Measurements from ENCODE around the gene MDN1.
"Not testable (repeated sequence)": the region's sequence is repeated elsewhere in the genome, so short reads cannot be mapped to it uniquely, and the experiment has no call there.

The MDN1 gene

DNA sequence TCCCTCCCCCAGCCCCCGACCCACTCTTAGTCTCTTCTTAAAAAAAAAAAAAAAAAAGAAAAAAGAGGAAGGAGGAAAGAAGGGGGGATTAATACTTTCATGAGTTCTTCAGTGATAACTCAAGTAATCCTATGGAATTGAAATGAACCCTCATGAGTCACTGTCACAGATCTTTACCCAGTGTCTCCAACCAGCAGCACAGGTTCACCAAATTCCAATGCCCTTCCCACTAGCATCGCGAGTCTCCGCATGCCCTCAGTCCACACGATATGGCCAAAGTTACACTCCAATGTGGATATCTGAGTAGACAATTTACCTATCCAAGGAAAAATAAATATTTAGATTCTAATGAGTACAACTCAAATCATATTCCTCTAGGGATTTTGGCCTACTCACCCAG is 74.5 kb downstream of the MDN1 start:
- Histone ChIP-seq H3K4me3 (ENCODE audit: low read depth in 1 of 5, low read length in 5 of 5) (no peak overlapping the region), H3K27me3 (ENCODE audit: control insufficient read depth in 5 of 5, insufficient read depth in 4 of 5, low read length in 5 of 5) (no peaks in the 10 kb centered on the region), H3K36me3 (ENCODE audit: control insufficient read depth in 5 of 5, insufficient read depth in 5 of 5, low read length in 5 of 5) (peaks cover 34 to 78% (median 59%) of the 10 kb centered on the region in 5 donors), H3K4me1 (ENCODE audit: control insufficient read depth in 5 of 5, insufficient read depth in 5 of 5, low read length in 5 of 5) (no peaks in the 10 kb centered on the region), H3K9me3 (ENCODE audit: control insufficient read depth in 5 of 5, low read length in 5 of 5) (no peaks in the 10 kb centered on the region), H3K27ac (ENCODE audit: low read depth, low read length) (no peak overlapping the region), H3K9ac (ENCODE audit: low read length in 5 of 5) (no peak overlapping the region)

DNA sequence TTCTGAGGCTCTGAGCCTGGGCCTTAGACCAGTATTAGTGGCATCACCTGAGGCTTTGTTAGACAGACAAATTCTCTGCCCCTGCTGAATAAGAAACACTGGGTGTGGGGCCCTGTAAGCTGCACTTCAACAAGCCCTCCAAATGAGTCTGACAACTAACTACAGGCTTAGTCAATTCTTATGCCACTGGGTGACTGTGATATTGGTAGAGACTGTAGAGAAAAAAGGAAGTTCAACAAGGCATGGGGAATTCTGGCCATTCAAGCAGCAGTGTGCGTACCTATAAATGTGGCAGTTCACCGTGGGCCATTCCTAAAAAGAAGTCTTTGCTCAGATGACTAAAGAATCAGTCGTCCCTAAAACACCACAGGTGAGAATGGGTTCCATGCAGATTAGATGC is 82.7 kb downstream of the MDN1 start:
- no peaks in the 10 kb centered on the region for H3K4me1 ChIP-seq (ENCODE audit: control insufficient read depth in 5 of 5, insufficient read depth in 5 of 5, low read length in 5 of 5)
- H3K9ac ChIP-seq (ENCODE audit: low read length in 5 of 5), result no peak overlapping the region
- H3K9me3 ChIP-seq (ENCODE audit: control insufficient read depth in 5 of 5, low read length in 5 of 5), result no peaks in the 10 kb centered on the region
- no peak overlapping the region for H3K4me3 ChIP-seq (ENCODE audit: low read depth in 1 of 5, low read length in 5 of 5)
- no peaks in the 10 kb centered on the region for H3K27me3 ChIP-seq (ENCODE audit: control insufficient read depth in 5 of 5, insufficient read depth in 4 of 5, low read length in 5 of 5)
- peaks cover 32 to 50% (median 43%) of the 10 kb centered on the region in 5 donors for H3K36me3 ChIP-seq (ENCODE audit: control insufficient read depth in 5 of 5, insufficient read depth in 5 of 5, low read length in 5 of 5)
- H3K27ac ChIP-seq (ENCODE audit: low read depth, low read length), result no peak overlapping the region

DNA sequence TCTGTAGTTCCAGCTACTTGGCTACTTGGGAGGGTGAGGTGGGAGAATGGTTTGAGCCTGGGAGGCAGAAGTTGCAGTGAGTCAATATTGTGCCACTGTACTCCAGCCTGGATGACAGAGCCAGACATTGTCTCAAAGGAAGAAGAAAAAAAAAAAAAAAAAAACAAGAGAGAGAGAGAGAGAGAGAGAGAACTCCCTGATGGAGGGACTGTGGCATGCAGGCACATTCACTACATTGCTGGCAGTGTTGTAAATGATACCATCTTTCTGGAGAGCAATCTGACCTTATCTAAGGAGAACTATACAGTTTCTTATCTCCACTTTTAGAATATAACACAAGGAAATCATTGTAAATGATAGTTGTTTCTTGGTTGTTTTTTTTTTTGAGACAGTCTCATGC is 85.1 kb downstream of the MDN1 start:
- Histone ChIP-seq H3K36me3 (ENCODE audit: control insufficient read depth in 5 of 5, insufficient read depth in 5 of 5, low read length in 5 of 5) (peaks cover 36 to 55% (median 38%) of the 10 kb centered on the region in 5 donors), H3K27me3 (ENCODE audit: control insufficient read depth in 5 of 5, insufficient read depth in 4 of 5, low read length in 5 of 5) (no peaks in the 10 kb centered on the region), H3K9me3 (ENCODE audit: control insufficient read depth in 5 of 5, low read length in 5 of 5) (no peaks in the 10 kb centered on the region), H3K9ac (ENCODE audit: low read length in 5 of 5) (no peak overlapping the region), H3K27ac (ENCODE audit: low read depth, low read length) (no peak overlapping the region), H3K4me1 (ENCODE audit: control insufficient read depth in 5 of 5, insufficient read depth in 5 of 5, low read length in 5 of 5) (no peaks in the 10 kb centered on the region), H3K4me3 (ENCODE audit: low read depth in 1 of 5, low read length in 5 of 5) (no peak overlapping the region)

DNA sequence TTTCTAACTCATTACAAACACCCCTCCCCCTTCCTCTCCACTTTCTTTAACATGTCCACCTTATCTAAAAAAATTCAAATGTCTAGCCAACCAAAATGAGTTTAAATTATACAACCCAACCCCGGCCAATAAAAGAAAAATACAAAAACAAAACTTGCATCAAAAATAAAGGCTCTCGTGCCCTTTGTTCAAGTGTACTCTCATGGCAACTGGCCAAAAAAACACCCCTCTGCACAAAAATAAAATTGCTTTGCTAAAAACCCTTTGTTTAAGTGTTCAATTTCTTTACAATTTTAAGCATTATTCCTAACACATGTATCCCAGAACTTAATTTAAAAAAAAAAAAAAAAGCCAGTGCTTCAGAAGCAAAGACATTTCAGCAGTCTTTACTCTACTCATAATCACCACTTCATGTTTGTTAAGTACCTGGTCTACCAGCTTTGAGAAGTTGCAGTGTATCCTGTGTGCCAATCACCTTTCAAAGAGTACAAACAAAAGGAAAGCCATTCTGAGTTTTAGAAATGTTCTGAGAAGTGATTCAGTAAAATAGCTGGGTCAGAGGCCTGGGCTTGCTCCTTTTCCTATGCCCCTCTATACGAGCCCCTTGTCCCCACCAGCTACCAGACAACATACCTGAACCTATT is 87.5 kb downstream of the MDN1 start:
- no peak overlapping the region for H3K27ac ChIP-seq (ENCODE audit: low read depth, low read length)
- H3K9me3 ChIP-seq (ENCODE audit: control insufficient read depth in 5 of 5, low read length in 5 of 5), result no peaks in the 10 kb centered on the region
- H3K4me1 ChIP-seq (ENCODE audit: control insufficient read depth in 5 of 5, insufficient read depth in 5 of 5, low read length in 5 of 5), result no peaks in the 10 kb centered on the region
- H3K36me3 ChIP-seq (ENCODE audit: control insufficient read depth in 5 of 5, insufficient read depth in 5 of 5, low read length in 5 of 5), result peaks cover 35 to 58% (median 41%) of the 10 kb centered on the region in 5 donors
- no peak overlapping the region for H3K4me3 ChIP-seq (ENCODE audit: low read depth in 1 of 5, low read length in 5 of 5)
- H3K27me3 ChIP-seq (ENCODE audit: control insufficient read depth in 5 of 5, insufficient read depth in 4 of 5, low read length in 5 of 5), result no peaks in the 10 kb centered on the region
- H3K9ac ChIP-seq (ENCODE audit: low read length in 5 of 5), result no peak overlapping the region

DNA sequence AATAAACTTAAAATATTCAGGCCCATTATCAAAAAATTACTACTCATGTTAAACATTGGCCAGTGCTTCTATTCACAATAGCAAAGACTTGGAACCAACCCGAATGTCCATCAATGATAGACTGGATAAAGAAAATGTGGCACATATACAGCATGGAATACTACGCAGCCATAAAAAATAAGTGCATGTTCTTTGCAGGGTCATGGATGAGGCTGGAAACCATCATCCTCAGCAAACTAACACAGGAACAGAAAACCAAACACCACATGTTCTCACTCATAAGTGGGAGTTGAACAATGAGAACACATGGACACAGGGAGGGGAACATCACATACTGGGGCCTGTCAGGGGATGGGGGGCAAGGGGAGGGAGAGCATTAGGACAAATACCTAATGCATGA is 88.3 kb downstream of the MDN1 start:
- H3K4me1 ChIP-seq (ENCODE audit: control insufficient read depth in 5 of 5, insufficient read depth in 5 of 5, low read length in 5 of 5); H3K27ac ChIP-seq (ENCODE audit: low read depth, low read length); H3K4me3 ChIP-seq (ENCODE audit: low read depth in 1 of 5, low read length in 5 of 5); H3K9me3 ChIP-seq (ENCODE audit: control insufficient read depth in 5 of 5, low read length in 5 of 5); H3K27me3 ChIP-seq (ENCODE audit: control insufficient read depth in 5 of 5, insufficient read depth in 4 of 5, low read length in 5 of 5); H3K9ac ChIP-seq (ENCODE audit: low read length in 5 of 5): not testable (repeated sequence)
- peaks cover 37 to 58% (median 39%) of the 10 kb centered on the region in 5 donors for H3K36me3 ChIP-seq (ENCODE audit: control insufficient read depth in 5 of 5, insufficient read depth in 5 of 5, low read length in 5 of 5)

DNA sequence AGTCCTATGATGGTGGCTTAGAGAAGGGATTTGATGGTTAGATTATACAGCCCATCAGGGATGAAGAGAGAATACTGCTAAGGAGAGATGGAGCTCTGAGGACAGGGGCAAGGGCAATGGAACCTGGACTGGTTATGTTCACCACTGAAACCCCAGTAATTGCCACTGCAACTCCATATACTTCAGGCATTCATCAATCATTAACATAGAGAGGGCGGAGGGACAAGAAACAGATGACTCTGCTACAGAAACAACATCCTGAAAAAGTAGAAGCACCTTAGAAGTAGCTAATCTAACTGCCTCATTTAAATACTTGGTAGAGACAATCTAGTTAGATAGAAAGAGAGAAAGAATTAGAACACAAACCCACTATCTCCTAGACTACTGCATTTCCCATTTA is 89.8 kb downstream of the MDN1 start:
- Histone ChIP-seq H3K4me1 (ENCODE audit: control insufficient read depth in 5 of 5, insufficient read depth in 5 of 5, low read length in 5 of 5) (no peaks in the 10 kb centered on the region), H3K9me3 (ENCODE audit: control insufficient read depth in 5 of 5, low read length in 5 of 5) (no peaks in the 10 kb centered on the region), H3K27me3 (ENCODE audit: control insufficient read depth in 5 of 5, insufficient read depth in 4 of 5, low read length in 5 of 5) (no peaks in the 10 kb centered on the region), H3K9ac (ENCODE audit: low read length in 5 of 5) (no peak overlapping the region), H3K36me3 (ENCODE audit: control insufficient read depth in 5 of 5, insufficient read depth in 5 of 5, low read length in 5 of 5) (peaks cover 37 to 69% (median 49%) of the 10 kb centered on the region in 5 donors), H3K27ac (ENCODE audit: low read depth, low read length) (no peak overlapping the region), H3K4me3 (ENCODE audit: low read depth in 1 of 5, low read length in 5 of 5) (no peak overlapping the region)

DNA sequence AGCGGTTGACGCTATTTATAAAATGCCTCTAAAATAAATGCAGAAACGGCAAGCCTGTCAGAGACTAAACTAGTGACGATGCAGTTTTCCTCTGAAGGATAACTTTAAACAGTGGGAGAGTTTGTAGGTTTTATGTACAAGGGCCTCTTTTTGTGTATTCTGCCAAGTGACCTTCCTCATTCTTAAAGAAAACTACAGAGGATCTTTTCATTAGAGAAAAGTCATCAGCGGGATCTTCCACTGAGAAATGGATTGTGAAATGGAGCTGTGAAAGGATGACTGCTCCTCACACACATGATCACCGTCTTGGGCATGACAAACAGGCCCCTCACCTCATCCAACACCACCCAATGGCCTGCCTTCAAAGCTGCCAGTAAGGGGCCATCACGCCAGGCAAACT is 92.1 kb downstream of the MDN1 start:
- Histone ChIP-seq H3K27ac (ENCODE audit: low read depth, low read length) (no peak overlapping the region), H3K36me3 (ENCODE audit: control insufficient read depth in 5 of 5, insufficient read depth in 5 of 5, low read length in 5 of 5) (peaks cover 39 to 77% (median 54%) of the 10 kb centered on the region in 5 donors), H3K27me3 (ENCODE audit: control insufficient read depth in 5 of 5, insufficient read depth in 4 of 5, low read length in 5 of 5) (no peaks in the 10 kb centered on the region), H3K4me1 (ENCODE audit: control insufficient read depth in 5 of 5, insufficient read depth in 5 of 5, low read length in 5 of 5) (no peaks in the 10 kb centered on the region), H3K9me3 (ENCODE audit: control insufficient read depth in 5 of 5, low read length in 5 of 5) (no peaks in the 10 kb centered on the region), H3K4me3 (ENCODE audit: low read depth in 1 of 5, low read length in 5 of 5) (no peak overlapping the region), H3K9ac (ENCODE audit: low read length in 5 of 5) (no peak overlapping the region)

DNA sequence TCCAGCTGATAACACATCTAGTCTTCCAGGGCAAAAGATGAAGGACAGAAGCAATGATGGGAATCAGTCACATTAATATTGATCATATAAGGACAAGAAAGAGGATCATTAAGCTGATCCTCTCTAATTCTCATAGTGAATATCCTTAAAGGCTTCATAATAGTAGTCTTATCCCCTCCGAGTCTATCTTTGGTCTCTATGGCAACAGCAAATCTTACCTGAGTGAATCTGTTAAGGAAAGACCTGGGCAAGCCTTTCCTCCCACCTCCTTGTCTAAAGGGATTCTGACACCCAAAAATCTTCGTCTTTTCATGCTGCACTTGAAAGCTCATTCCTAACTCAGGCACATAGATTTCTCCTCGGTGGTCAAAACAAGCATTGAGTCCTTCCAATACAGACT is 94.6 kb downstream of the MDN1 start:
- Histone ChIP-seq H3K27me3 (ENCODE audit: control insufficient read depth in 5 of 5, insufficient read depth in 4 of 5, low read length in 5 of 5) (no peaks in the 10 kb centered on the region), H3K4me1 (ENCODE audit: control insufficient read depth in 5 of 5, insufficient read depth in 5 of 5, low read length in 5 of 5) (no peaks in the 10 kb centered on the region), H3K9ac (ENCODE audit: low read length in 5 of 5) (no peak overlapping the region), H3K9me3 (ENCODE audit: control insufficient read depth in 5 of 5, low read length in 5 of 5) (no peaks in the 10 kb centered on the region), H3K27ac (ENCODE audit: low read depth, low read length) (no peak overlapping the region), H3K4me3 (ENCODE audit: low read depth in 1 of 5, low read length in 5 of 5) (no peak overlapping the region), H3K36me3 (ENCODE audit: control insufficient read depth in 5 of 5, insufficient read depth in 5 of 5, low read length in 5 of 5) (peaks cover 46 to 79% (median 60%) of the 10 kb centered on the region in 5 donors)

DNA sequence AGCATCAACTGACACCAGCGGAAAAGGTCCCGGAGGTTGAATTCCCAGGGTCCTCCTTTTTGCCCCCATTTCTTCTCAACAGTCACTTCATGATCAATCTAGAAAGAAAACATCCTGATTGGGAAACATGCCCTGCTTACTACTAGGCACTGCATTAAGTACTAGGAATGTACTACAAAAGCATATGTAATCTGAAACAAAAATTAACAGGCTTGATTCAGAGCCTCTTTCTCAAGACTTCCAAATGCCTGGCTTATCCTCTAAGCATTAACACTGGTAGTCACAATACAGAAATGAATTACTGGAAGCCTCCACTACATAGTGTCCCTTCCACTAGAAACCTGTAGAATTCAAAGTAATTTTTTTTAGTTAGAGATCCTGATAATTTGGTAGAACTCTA is 96.5 kb downstream of the MDN1 start:
- no peak overlapping the region for H3K9ac ChIP-seq (ENCODE audit: low read length in 5 of 5)
- no peaks in the 10 kb centered on the region for H3K27me3 ChIP-seq (ENCODE audit: control insufficient read depth in 5 of 5, insufficient read depth in 4 of 5, low read length in 5 of 5)
- H3K27ac ChIP-seq (ENCODE audit: low read depth, low read length), result no peak overlapping the region
- peaks cover 40 to 73% (median 58%) of the 10 kb centered on the region in 5 donors for H3K36me3 ChIP-seq (ENCODE audit: control insufficient read depth in 5 of 5, insufficient read depth in 5 of 5, low read length in 5 of 5)
- no peaks in the 10 kb centered on the region for H3K9me3 ChIP-seq (ENCODE audit: control insufficient read depth in 5 of 5, low read length in 5 of 5)
- no peaks in the 10 kb centered on the region for H3K4me1 ChIP-seq (ENCODE audit: control insufficient read depth in 5 of 5, insufficient read depth in 5 of 5, low read length in 5 of 5)
- no peak overlapping the region for H3K4me3 ChIP-seq (ENCODE audit: low read depth in 1 of 5, low read length in 5 of 5)

DNA sequence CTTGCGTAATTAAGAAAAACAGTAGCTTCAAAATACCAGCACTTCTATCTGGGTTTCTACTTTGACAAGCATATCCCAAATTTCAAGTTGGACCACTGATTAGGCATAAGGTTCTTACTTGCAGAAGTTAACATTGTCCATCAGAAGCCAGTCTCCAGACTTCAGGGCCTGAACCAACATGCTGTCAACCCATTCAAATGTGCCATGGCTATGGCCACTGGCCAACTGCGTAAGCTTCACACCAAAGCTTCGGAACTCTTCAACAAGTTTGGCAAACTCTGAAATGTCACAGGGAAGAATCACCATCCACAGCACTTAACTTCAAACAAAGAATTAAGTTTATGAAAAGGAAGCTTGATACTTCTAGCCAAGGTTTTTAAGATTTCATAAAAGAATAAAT is 103.1 kb downstream of the MDN1 start:
- Histone ChIP-seq H3K4me3 (ENCODE audit: low read depth in 1 of 5, low read length in 5 of 5) (no peak overlapping the region), H3K27me3 (ENCODE audit: control insufficient read depth in 5 of 5, insufficient read depth in 4 of 5, low read length in 5 of 5) (no peaks in the 10 kb centered on the region), H3K36me3 (ENCODE audit: control insufficient read depth in 5 of 5, insufficient read depth in 5 of 5, low read length in 5 of 5) (peaks cover 60 to 78% (median 74%) of the 10 kb centered on the region in 5 donors), H3K4me1 (ENCODE audit: control insufficient read depth in 5 of 5, insufficient read depth in 5 of 5, low read length in 5 of 5) (no peaks in the 10 kb centered on the region), H3K9ac (ENCODE audit: low read length in 5 of 5) (no peak overlapping the region), H3K27ac (ENCODE audit: low read depth, low read length) (no peak overlapping the region), H3K9me3 (ENCODE audit: control insufficient read depth in 5 of 5, low read length in 5 of 5) (no peaks in the 10 kb centered on the region)

Measured in subcutaneous abdominal adipose tissue (tissue), 5 donors.